Neural progenitor cell (in vitro differentiated cells): ENCODE results near the gene BTRC.

Source experiments
- EZH2 ChIP-seq: fragments of 200-600 bp; sonication (generic); IDR thresholded peaks from 2 replicates; pipeline ENCODE4 v1.6.1; 2017; ENCODE audit warnings: antibody characterized with exemption, mild to moderate bottlenecking, moderate library complexity
- EZH2phosphoT487 ChIP-seq: fragments of 200-600 bp; sonication (generic); IDR thresholded peaks from 2 replicates; pipeline ENCODE4 v1.6.1; 2017; ENCODE audit warnings: antibody characterized with exemption
- TF ChIP-seq, protein P1 (sequence below): fragments of 200-600 bp; sonication (generic); IDR thresholded peaks from 2 replicates; pipeline ENCODE4 v1.5.1; 2017; ENCODE audit warnings: antibody characterized with exemption, mild to moderate bottlenecking

DNA sequence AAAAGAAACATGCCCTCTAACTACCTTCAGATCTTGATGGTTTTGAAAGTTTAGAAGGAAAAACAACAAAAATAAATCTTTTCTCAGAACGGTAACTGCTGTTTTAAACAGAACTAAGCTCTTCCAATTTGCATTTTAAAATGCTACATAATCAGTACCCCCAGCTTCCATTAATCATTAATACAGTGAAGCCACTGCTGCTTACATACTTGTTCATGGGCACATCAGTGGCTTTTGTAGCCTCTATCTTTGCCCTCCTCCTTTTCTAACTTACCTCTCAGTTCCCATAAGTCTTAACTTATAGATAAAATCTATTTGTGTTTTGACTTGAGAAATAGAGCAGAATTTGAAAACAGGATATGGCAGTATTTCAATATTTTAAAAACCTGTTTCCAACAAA is 125.0 kb downstream of the BTRC start:
- TF ChIP-seq, protein P1, sequence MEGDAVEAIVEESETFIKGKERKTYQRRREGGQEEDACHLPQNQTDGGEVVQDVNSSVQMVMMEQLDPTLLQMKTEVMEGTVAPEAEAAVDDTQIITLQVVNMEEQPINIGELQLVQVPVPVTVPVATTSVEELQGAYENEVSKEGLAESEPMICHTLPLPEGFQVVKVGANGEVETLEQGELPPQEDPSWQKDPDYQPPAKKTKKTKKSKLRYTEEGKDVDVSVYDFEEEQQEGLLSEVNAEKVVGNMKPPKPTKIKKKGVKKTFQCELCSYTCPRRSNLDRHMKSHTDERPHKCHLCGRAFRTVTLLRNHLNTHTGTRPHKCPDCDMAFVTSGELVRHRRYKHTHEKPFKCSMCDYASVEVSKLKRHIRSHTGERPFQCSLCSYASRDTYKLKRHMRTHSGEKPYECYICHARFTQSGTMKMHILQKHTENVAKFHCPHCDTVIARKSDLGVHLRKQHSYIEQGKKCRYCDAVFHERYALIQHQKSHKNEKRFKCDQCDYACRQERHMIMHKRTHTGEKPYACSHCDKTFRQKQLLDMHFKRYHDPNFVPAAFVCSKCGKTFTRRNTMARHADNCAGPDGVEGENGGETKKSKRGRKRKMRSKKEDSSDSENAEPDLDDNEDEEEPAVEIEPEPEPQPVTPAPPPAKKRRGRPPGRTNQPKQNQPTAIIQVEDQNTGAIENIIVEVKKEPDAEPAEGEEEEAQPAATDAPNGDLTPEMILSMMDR = no peak
- TF ChIP-seq EZH2phosphoT487 (no peak), EZH2 (no peak)
